ENCODE results near the gene SMC3.

GRCh38 chr10:110629680-110630191 lies 62.2 kb downstream of the SMC3 start:
- TF ChIP-seq POLR2A (IDR thresholded peaks at IDR 0.05) (no peak), CTCF (IDR thresholded peaks at IDR 0.05) (no peak)
